ENCODE results near the gene TTLL3.

TTLL3 gene

DNA sequence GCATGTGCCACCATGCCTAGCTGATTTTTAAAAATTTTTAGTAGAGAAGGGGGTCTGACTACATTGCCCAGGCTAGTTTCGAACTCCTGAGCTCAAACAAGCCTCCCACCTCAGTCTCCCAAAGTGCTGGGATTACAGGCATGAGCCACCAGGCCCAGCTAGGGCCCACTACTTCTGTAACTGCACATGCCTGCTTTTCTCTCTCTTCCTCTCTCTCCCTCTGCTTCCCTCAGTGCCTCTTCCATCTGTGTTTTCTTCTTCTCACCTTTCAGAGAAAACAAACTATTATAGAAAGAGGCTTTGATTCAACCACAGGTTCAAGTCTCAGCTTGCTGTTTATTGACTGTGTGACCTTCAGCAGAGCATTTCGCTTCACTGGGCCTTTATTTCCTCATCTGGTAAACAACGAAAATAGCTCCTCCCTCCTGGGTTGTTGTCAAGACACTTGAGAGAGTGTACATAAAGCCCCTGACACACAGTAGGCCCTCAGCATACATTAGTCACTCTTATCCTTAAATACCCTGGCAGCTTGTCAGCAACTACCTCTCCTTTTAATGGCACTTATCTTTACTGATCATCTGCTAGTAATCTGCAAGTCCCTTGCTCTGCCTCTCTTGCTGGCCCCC lies 28.0 kb upstream of the TTLL3 start:
- no peak for DNase-seq

DNA sequence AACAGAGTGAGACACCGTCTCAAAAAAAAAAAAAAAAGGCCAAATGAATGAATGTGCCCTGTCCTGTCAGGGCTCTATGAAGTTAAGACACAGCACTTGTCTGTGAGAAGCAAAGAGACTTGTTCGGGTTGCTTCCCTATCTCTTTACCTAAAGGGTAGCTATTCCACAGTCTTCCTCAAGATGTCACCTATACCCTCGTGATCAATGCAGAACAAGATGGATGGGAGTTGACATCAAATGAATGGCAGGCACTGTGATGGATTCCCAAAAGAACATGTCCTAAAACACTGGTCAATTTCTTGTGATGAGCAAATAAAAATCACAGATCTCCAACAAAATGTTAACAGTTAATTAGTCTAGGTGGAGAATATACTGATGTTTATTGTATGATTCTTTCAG lies 27.3 kb upstream of the TTLL3 start:
- DNase-seq, result no peak

DNA sequence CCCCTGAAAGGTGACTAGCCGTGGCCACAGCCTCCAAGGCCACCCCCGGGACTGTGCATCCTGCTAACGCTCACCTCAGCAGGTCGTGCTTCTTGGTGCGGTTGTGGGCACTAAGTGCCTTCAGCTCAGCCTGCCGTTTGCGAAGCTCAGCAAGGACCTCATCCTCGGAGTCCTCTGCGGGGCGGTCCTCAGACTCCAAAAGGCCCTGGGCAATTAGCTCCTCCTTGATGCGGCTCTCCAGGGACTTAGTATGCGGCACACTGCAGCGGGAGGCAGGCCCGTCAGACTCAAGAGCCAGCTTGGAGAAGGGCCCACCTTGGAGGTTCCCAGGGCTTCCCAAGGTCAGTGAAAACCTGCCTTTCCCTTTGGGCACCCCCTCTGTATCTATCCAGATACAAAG lies 26.1 kb upstream of the TTLL3 start:
- no peak for DNase-seq

DNA sequence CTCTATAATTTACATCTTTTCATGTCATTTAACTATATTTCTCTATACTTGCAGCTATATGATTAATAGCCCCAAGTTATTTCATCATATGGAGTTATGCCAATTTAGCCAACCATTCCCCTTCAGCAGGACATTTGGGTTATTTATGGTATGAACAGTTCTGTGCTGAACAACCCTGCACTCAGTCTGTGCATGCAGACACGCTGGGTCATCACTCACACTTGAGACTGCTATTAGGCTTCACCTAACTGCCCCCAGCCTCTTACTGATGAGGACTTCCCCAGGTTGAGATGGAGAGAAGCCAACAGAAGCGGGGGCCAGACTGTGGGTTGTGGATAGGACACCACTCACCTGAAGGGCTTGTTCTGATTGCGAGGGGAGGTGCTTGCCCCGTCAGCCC lies 25.1 kb upstream of the TTLL3 start:
- DNase-seq, result no peak

DNA sequence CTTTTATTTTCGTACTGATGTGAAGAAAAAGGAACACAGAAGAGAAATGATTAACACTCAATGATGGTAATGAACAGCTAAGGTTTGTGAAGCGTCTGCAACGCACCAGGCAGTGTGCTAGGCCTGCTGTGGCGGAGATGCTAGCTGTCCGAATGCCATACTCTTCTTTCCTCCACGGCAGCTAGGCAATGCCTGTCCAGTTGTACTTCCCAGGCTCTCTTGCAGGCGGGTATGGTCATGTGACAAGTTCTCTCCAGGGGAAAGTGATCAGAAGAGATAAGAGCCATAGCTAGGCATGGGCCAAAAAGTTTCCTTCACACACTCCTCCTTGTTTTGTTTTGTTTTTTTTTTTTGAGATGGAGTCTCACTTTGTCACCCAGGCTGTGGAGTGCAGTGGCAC lies 24.5 kb upstream of the TTLL3 start:
- no peak for DNase-seq

DNA sequence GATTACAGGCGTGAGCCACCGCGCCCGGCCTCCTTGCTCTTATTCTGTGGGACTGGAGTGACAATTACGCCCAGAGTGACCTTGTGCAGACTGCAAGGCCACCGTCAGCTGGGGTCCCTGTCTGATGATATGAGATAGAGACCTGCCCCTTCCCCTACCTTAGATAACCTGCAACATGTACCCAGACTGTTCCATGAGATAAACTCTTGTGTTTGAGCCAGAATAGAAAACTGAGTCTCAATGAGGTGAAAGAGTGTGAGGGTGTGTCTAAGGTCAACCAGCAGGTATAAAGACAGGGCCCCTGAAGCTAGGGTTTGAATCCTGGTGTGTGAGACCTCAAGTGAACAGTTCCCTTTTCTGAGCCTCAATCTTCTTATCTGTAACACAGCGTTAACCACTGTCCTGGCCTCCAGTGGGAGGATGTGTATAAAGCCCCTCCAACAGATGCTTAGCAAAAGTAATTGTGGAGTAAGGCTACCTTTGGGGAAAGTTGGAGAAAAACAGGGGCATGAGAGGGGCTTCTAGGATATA lies 23.8 kb upstream of the TTLL3 start:
- no peak for DNase-seq

DNA sequence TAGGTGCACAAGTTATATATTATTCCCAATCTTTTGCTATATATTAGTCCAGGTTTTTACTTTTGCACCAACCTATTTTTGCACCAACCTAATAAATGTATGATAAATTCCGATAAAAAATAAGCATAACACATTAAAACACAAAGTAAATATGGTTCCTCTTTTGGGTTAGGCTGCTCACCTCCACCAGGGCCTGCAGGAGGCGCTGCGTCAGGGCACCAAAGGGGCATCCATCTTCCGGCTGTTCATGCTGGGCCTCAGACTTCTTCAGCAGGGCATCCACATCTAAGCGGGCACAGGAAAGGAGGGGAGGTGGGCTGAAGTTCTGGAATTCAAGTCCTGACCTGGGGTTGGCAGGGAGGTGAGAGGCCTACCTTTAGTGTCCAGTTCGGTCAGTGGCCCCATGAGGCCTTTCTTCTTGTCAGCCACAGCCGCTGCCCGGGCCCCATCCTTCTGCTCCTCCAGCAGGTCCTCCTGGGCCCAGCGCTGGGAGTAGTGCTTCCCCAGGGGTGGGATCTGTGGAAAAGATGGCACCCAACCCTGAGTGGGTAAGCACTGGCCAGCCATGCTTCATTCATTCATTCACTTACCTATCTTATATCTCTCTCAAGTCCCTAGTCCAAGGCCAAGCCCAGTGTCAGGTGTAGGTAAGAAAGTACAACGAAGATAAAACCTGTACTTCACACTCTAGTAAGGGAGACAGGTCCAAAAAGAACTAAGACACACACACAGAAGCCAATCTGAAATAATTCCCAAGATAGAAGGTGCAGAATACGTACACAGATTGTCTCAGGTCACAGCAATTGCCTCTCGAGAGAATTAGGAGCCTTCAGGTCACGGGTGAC lies 23.0 kb upstream of the TTLL3 start:
- DNase-seq, result no peak

DNA sequence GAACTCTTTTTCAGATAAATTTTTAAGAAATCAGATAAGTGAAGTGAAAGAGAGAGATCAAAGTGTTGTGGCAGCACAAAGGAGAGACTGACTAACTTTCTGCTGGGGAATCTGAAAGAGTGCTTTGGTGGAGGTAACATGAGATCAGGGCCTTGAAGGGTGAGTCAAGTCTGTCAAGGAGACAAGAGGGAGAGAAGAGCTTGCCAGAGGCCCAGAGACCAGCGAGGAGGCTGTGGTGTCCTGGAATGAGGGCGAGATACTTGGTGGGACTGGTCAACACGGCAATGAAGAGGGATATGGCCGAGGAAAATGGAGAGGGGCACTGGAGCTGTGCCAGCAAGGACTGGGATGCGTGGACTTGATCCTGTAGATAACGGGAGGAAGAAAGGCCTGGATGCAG lies 22.3 kb upstream of the TTLL3 start:
- no peak for DNase-seq

DNA sequence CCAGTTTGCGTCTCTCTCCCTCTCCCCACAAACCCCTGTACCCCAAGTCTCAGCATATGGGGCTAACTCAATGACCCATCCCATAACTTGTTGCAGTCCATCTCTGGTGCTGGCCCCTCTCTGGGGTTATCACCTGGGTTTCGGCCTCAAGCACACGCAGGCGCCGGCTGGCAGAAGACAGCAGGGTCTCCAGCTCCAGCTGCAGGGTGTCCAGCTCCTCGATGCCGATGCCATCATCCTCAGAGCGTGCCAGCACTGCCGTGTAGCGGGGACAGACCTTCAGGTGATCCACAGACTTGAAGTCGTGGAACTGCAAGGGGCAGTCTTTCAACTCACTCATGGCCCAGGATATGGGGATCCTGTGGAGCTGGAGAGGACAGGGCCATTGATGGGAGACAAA lies 18.9 kb upstream of the TTLL3 start:
- DNase-seq, result no peak

DNA sequence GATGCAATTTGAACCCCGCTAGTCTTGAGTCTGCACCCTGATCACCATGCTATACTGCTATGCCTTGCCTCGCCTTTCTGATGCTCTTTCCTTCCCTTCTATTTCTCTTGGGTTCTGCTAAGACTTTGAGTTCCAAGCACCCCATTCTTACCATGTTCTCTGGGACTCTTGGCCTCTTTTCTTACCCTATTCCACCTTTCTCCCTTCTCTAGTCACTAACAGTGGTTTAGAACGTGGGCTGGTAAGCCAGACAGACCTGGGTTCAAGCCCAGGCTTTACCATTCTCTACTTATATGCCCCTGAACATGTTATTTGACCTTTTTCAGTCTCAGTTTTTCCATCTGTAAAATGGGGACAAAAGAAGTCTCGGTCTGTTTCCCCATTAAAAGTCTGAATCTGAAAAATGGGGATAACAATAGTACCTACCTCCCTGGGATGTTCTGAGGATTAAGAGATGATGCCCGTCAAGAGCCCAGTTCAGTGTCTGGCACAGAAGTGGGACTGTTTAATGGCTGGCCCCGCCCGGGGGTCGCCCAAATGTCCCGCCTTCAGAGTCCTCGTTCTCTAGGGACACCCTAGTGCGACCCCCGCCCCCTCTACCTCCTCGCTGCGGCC lies 18.2 kb upstream of the TTLL3 start:
- no peak for DNase-seq

DNA sequence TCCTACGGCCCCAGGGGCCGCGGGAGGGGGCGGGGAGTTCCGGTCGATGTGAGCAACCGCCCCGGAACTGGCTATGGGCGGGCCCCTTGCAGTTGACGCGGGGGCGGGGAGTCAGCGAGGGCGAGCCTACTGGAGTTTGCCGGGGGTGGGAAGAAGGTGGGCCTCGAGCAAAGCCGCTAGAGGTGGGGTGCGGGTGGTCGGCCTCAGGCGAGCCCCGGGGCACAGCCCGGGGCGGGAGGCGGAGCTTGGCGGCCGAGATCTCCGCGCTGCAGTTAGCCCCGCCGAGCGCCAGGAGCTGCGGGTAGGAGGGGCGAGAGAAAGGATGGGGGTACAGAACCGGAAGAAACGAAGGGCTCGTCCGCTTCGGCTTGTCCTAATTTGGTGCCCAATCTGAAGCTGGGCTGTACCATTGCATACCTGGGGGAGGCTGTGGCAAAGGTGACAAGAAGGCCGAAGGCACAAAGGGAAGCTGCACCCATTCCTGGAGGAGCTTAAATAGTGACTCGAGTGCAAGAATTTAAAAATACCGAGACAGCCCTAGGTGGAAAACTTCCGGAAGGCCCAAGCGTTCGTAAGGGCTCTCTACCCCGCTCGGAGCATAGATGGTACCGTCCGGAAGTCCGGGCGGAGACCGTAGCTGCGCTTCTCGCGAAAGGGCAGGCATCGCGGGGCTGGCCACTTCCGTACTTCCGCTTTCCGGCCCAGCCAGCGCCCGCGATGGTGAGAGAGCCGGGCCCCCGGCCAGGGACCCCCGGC lies 17.5 kb upstream of the TTLL3 start, which contains the start of the genes ARPC4 and TADA3:
ARPC4 (plus strand) TSS at position 678 of the 756 bp plus-strand sequence; CDS start at position 718, 40 bp downstream.
TADA3 (minus strand) TSS at position 69 of the 756 bp plus-strand sequence. CDS start 1,007 bp downstream, outside the sequence.
- peak; percentile 90 for DNase-seq

DNA sequence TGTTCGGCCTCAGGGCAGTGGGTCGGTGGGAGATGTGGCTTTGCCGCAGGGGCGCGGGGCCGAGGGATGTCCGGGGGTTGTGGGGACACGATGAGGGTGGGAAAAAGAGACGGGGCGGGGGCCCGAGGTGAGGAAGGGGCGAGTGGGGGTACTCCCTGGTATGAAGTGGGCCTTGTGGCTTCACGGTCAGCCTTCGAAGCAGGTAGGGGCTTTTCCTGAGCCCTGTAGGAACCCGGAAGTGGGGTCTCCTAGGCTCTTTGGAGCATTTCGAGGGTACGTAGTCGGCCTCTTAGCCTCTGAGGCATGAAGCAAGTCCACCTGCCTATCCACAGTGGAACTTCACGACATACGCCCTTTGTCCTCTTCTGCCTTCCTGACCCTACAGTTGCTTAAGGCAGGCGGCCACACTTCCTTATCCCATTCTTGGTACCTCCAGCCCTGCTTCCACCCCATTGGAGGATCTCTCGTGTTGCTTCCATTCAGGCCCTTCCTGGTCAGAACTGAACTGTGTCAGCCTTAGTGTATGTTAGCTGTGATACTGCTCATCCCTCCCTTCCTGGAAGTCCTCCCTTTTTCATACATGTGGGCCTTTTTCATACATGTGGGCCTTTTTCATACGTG lies 16.8 kb upstream of the TTLL3 start:
- peak; percentile 53 for DNase-seq

DNA sequence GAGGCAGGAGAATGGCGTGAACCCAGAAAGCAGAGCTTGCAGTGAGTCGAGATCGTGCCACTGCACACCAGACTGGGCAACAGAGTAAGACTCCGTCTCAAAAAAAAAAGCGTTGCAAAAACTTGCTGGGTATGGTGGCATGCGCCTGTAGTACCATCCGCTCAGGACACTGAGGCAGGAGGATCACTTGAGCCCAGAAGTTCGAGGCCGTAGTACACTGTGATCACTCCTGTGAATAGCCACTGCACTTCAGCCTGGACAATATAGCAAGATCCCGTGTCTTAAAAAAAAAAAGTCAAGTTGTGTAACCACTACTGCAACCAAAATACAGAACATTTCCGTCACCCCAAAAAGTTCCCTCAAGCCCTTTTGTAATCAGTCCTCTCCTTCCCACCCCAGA lies 15.7 kb upstream of the TTLL3 start:
- no peak for DNase-seq

DNA sequence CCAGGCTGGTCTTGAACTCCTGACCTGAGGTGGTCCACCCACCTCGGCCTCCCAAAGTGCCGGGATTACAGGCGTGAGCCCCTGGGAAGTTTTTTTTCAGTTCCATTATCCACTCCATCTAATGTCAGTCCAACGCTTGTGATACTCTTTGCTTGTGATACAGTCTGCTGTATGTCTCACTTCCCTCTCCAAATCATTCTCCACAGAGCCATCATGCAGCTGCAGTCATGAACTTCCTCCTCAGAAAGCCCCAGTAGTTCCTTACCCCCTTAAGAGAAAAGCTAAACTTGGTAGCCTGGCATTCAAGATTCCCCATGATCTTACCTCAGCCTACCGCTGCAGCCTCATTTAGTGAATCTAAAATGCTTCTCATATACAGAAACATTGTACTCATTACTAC lies 14.9 kb upstream of the TTLL3 start:
- DNase-seq, result no peak

DNA sequence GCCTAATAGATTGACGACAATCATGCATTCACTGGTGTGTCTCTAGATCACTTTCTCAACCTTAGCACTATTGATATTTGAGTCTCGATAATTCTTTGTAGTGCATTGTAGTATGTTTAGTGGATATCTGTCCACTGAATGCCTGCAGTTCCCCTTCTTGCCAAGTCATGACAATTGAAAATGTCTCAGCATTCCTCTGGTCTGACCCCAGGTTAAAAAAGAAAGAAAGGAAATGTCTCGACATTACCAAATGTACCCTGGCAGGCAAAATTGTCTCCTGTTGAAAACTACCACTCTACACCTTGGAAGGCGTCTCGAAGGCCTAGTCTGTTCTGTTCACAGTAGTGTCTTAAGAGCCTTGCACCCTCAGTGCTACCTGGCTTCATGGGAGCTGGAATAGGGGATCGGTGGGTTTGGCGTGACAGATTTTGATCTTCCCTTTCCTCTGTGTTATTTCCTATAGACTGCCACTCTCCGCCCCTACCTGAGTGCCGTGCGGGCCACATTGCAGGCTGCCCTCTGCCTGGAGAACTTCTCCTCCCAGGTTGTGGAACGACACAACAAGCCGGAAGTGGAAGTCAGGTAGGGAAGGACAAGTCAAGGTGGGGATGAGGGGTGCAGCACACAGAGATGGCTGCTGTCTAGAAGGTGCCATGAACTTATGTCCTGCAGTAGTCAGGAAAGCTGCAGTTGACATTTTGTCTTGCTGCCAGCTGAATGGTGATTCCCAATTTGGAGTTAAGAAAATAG lies 12.7 kb upstream of the TTLL3 start:
- no peak for DNase-seq

DNA sequence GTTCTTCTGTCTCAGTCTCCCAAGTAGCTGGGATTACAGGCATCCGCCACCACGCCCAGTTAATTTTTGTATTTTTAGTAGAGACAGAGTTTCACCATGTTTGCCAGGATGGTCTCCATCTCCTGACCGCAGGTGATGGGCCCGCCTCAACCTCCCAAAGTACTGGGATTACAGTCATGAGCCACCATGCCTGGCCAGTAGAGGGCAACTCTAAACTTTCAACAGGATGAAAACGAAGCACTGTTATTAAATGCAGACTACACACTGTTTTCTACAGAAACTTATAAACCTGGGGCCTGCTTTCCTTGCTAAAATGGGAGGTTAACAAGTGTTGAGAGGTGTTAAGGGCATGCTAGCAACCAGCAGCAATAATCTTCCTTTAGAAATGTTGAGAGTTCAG lies 9.5 kb upstream of the TTLL3 start:
- peak; percentile 2 for DNase-seq

DNA sequence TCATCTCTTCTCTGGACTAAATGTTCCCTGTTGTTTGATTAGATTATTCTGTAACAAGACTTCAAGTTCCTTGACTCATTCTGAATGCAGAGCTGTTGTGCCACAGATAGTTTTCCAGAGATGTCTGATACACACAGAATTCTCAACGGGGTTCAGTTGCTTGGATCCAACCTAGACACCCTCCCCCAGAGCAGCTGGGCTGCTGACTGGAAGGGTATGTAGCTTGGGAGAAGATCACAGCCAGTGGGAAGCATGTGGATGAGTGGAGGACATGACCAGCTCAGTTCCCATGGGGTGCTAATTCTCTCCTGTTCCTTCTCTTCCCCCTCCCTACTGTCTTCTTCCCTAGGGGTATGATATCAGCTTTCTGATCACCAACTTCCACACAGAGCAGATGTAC lies 6.6 kb upstream of the TTLL3 start:
- DNase-seq, result no peak

DNA sequence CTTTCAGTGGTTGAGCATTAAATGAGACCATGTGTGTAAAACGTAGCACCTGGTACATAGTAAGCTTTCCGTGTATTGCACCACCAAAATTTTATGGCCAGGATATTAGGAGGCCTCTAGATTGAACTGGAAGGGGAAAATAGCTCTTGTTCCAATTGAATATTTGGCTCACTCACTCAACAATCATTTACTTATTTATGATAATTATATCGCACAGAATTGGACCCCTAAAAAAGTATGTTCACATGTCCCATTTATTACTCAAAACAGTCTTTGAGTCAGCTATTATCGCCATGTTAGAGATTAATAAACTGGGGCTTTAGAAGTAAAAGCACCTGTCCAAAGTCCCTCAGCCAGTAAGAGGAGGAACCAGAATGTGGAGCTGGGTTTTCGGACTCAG lies 5.1 kb upstream of the TTLL3 start:
- DNase-seq, result no peak

DNA sequence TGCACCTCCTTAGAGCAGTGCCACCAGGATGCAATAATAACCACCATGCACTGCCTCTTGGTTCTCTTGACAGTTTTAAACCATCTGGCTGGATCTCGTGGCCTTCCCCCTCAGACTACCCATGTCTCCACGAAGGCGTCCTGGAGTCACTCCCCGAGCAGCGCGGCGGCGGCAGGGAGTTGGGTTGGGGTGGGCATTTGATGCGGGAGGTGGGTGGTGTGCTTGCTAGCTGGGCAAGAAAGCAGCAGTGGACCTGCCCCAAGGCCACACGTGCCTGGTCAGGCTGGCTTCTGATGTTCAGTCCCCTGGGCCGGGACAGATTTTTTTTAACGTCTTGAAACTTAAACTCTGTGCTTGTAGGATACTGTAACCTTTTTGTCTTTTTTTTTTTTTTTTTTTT lies 3.9 kb upstream of the TTLL3 start:
- no peak for DNase-seq

DNA sequence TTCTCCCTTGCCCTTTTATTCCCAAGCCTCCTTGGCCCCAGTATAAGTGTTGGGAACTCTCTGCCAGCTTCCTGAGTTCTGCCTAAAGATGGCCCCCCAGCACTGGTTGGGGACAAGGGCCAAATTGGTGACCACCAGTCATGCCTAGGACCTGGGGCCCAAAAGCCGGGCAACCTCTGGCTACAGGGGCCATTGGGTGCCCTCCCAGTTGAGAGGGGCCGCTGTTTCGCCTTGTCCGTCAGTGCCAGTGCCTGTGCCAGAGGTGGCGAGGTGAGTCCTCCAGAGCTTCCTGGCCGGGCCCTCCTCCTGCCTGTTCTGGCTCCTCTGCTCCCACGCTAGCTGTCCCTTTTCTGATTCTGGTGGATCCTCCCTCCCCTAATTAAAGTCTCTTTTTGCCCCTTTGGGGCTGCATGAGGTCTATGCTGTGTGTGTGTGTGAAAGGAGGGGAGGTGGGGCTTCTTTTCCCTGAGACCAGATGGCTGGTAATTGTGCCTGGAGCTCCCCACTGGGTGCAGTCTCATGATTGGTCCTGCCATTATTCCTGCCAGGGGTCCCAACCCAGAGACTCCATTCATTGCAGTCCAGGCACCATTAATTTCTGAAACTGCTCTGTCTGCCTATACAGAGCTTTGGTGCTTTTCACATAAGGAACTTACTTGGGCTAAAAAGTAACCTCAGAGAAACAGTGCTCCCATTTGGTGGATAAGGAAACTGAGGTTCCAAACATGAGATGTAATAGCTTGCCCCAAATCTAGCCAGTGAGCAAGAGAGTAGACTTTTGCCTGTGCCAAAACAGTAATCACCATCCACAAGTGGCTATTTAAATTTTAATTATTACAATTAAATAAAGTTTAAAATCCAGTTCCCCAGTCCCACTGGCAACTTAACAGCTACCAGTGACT lies 3.1 kb upstream of the TTLL3 start:
- no peak for DNase-seq

DNA sequence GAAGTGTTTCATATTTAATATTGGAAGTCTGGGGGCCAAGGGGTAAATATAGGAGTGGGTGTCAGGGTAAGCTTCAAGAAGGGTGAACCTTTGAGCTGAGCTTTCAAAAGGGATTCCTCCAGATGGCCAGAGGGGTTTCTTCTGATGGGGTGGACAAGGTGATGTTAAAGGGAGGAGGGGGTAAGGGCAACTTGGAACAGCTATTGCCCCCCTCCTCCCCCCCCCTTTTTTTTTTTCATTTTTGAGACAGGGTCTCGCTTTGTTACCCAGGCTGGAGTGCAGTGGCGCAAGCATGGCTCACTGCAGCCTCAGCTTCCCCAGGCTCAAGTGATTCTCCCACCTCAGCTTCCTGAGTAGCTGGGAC lies 2.1 kb upstream of the TTLL3 start:
- DNase-seq, result no peak

Data from DMS53 (cell line).